ENCODE results near the gene SERP2. TPM values are rescaled to one million over a fixed set of nuclear protein-coding genes. Genes with fewer than 3 reads are reported as not detected.

The SERP2 gene
- polyA plus RNA-seq, 2 of the 4 experiments (the other 2 are of a cell fraction), result not detected

DNA sequence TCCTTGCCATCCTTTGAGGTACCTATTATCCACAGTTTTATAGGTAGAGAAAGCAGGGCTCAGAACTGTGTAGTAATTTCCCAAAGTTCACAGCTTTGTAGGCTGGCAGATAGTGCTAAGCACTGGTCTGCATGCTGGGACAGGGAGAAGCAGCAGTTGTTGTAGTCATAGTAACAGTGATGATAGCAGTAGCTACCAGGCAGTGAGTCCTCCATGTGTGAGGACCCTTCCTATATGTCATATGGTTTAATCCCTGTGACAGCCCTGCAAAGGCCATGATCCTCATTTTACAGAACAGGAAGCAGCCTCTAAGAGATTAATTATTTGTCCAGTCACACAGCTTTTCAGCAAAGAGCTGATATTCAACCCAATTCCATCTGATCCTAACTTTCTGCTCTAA, 21.0 kb downstream of the SERP2 start:
- no peak for DNase-seq (ENCODE audit: low read depth in 1 of 2, low spot score in 1 of 2)
- Histone ChIP-seq H3K27ac (no peak overlapping the region), H3K9me3 (no peaks in the 10 kb centered on the region), H3K4me2 (no peak overlapping the region), H3K4me1 (no peaks in the 10 kb centered on the region), H3K4me3 (no peak overlapping the region)
- CTCF ChIA-PET, result no interaction called here
- no peak for FAIRE-seq
- TF ChIP-seq EHF (CRISPR knock-in tag; IDR thresholded peaks at IDR 0.05), result no peak
- no peak for TF ChIP-seq KDM1A (IDR thresholded peaks at IDR 0.05; ENCODE audit: low read depth)
- TF ChIP-seq HOXB13 (CRISPR knock-in tag; IDR thresholded peaks at IDR 0.05; ENCODE audit: low read depth), result no peak
- no peak for TF ChIP-seq TFCP2L1 (CRISPR knock-in tag; IDR thresholded peaks at IDR 0.05)
- no peak for TF ChIP-seq RNF2 (IDR thresholded peaks at IDR 0.05; ENCODE audit: borderline replicate concordance, low read depth)
- TF ChIP-seq RAD21 (conservative IDR thresholded peaks at IDR 0.05 in 1 of 2, IDR thresholded peaks at IDR 0.05 in 1 of 2), result no peak
- POLR2A ChIA-PET, result interaction anchor here (0.6 kb wide), 1 partner anchor 42 kb away, joined by 3 read pairs; no protein-coding TSS in a partner anchor
- no peak for ATAC-seq

DNA sequence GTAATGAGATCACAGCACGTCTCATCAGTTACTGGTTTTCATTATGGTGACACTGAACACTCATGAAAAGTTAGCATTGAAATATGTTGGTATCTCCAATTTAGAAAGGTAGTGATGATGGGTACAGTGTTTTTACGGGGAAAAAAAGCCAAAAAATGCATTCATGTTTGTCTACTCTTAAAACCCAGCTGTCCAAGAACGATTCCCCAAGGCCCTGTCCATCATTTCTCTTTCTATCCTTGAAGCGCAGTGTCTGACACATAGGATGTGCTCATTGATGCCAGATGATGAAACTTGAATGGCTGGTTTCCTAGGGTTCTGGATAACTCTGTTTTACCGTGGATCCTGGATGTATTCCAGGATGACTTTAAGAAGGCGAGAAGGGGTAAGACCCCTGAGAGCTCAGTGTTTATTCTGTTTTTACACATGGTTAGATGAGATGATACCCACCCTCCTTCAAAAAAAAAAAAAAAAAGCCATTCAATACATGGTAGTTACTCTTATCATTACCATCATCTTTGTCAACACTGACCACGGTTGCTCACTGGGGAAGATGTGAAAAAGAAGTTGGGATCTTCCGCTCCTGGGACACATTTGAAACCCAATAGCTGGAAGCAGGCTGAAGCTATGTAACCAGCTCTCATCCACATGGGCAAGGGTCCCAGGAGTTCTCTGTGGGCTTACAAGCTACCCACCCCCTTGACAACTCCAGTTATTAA, 22.5 kb downstream of the SERP2 start:
- ATAC-seq (no peak), DNase-seq (ENCODE audit: low read depth in 1 of 2, low spot score in 1 of 2) (no peak), FAIRE-seq (no peak)
- no peak overlapping the region for H3K27ac ChIP-seq
- H3K4me3 ChIP-seq, result no peak overlapping the region
- no peaks in the 10 kb centered on the region for H3K9me3 ChIP-seq
- no peaks in the 10 kb centered on the region for H3K4me1 ChIP-seq
- ChIA-PET POLR2A (no interaction called here), CTCF (interaction anchor here (0.7 to 1.3 kb wide), 3 partner anchors 12 to 491 kb away, joined by 3 to 4 read pairs (median 3); no protein-coding TSS in a partner anchor)
- 81% methylated on average over 8 of the region's 8 CpGs for WGBS (ENCODE audit: missing lambda C conversion rate)
- H3K4me2 ChIP-seq, result no peak overlapping the region
- no peak for TF ChIP-seq ZSCAN20 (CRISPR knock-in tag; IDR thresholded peaks at IDR 0.05)
- no peak for TF ChIP-seq POLR2AphosphoS2 (conservative IDR thresholded peaks at IDR 0.05; ENCODE audit: low read length)
- no peak for TF ChIP-seq CHD2 (IDR thresholded peaks at IDR 0.05; ENCODE audit: low read length, partially characterized antibody)
- no peak for TF ChIP-seq CBX2 (IDR thresholded peaks at IDR 0.05; ENCODE audit: borderline replicate concordance, low read depth)
- no peak for TF ChIP-seq HOXA7 (CRISPR knock-in tag; IDR thresholded peaks at IDR 0.05)
- no peak for TF ChIP-seq PHF8 (IDR thresholded peaks at IDR 0.05; ENCODE audit: borderline replicate concordance, low read depth)
- TF ChIP-seq, protein P1, sequence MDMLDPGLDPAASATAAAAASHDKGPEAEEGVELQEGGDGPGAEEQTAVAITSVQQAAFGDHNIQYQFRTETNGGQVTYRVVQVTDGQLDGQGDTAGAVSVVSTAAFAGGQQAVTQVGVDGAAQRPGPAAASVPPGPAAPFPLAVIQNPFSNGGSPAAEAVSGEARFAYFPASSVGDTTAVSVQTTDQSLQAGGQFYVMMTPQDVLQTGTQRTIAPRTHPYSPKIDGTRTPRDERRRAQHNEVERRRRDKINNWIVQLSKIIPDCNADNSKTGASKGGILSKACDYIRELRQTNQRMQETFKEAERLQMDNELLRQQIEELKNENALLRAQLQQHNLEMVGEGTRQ (IDR thresholded peaks at IDR 0.05), result no peak
- no peak for TF ChIP-seq KDM1A (IDR thresholded peaks at IDR 0.05; ENCODE audit: low read depth)
- TF ChIP-seq EHF (CRISPR knock-in tag; IDR thresholded peaks at IDR 0.05), result no peak
- TF ChIP-seq TFCP2L1 (CRISPR knock-in tag; IDR thresholded peaks at IDR 0.05), result no peak
- TF ChIP-seq TP53 (CRISPR knock-in tag; IDR thresholded peaks at IDR 0.05), result no peak
- TF ChIP-seq FOSB (CRISPR knock-in tag; IDR thresholded peaks at IDR 0.05), result no peak
- TF ChIP-seq FOXS1 (CRISPR knock-in tag; IDR thresholded peaks at IDR 0.05), result no peak
- TF ChIP-seq, protein P2, sequence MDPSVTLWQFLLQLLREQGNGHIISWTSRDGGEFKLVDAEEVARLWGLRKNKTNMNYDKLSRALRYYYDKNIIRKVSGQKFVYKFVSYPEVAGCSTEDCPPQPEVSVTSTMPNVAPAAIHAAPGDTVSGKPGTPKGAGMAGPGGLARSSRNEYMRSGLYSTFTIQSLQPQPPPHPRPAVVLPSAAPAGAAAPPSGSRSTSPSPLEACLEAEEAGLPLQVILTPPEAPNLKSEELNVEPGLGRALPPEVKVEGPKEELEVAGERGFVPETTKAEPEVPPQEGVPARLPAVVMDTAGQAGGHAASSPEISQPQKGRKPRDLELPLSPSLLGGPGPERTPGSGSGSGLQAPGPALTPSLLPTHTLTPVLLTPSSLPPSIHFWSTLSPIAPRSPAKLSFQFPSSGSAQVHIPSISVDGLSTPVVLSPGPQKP (IDR thresholded peaks at IDR 0.05; ENCODE audit: low read depth, low read length), result no peak
- TF ChIP-seq ZFP36 (IDR thresholded peaks at IDR 0.05; ENCODE audit: borderline replicate concordance, partially characterized antibody), result no peak
- no peak for TF ChIP-seq FOSL2 (IDR thresholded peaks at IDR 0.05)
- no peak for TF ChIP-seq FOSL2 (CRISPR knock-in tag; IDR thresholded peaks at IDR 0.05)

Measured in A549 (cell line).